WTC11 (cell line): ENCODE data around the gene IQSEC1. TPM values are rescaled to one million over a fixed set of nuclear protein-coding genes. Genes with fewer than 3 reads are reported as not detected.

Experiments
- ATAC-seq: fragments of 200-7000 bp; cut with Tn5 transposase; 2 replicates; pipeline ENCODE4 v1.10.0; 2021; ENCODE audit warnings: mild to moderate bottlenecking, moderate library complexity
- CTCF ChIA-PET: fragments of 300-600 bp; sonication (Branson Sonifier 250); formaldehyde crosslinking; loops from one replicate; lab custom pipeline; 2021; ENCODE audit warnings: antibody characterized with exemption; lab: Charles Lee
- POLR2A ChIA-PET: fragments of 350-600 bp; sonication (Branson Sonifier 250); formaldehyde crosslinking; loops from one replicate; lab custom pipeline; 2021; ENCODE audit warnings: antibody characterized with exemption; lab: Charles Lee
- DNase-seq: peaks from one replicate; pipeline ENCODE4 v3.0.0; 2021; ENCODE audit warnings: low spot score
- H3K27ac Mint-ChIP-seq: 2 replicates; pipeline ENCODE4 v1.8.0; 2021; ENCODE audit warnings: mixed read lengths
- H3K27me3 Mint-ChIP-seq: 2 replicates; pipeline ENCODE4 v1.8.0; 2021; ENCODE audit warnings: low read depth, mild to moderate bottlenecking, moderate library complexity, mixed read lengths
- H3K36me3 Mint-ChIP-seq: 2 replicates; pipeline ENCODE4 v1.8.0; 2021; ENCODE audit warnings: mixed read lengths
- H3K4me1 Mint-ChIP-seq: 2 replicates; pipeline ENCODE4 v1.8.0; 2022; ENCODE audit warnings: mixed read lengths
- H3K4me3 Mint-ChIP-seq: 2 replicates; pipeline ENCODE4 v1.8.0; 2021; ENCODE audit warnings: mild to moderate bottlenecking, moderate library complexity, mixed read lengths
- H3K9me3 Mint-ChIP-seq: 2 replicates; pipeline ENCODE4 v1.8.0; 2021; ENCODE audit warnings: mixed read lengths
- CREB1 ChIP-seq: sonication (generic); formaldehyde crosslinking; IDR thresholded peaks from 2 replicates; pipeline ENCODE4 v1.8.0; 2023; ENCODE audit warnings: mild to moderate bottlenecking, missing genetic modification reagents
- FOXJ3 ChIP-seq: sonication (generic); formaldehyde crosslinking; IDR thresholded peaks from 2 replicates; pipeline ENCODE4 v1.9.0; 2021; ENCODE audit warnings: missing genetic modification reagents, mild to moderate bottlenecking, borderline replicate concordance
- FOXK1 ChIP-seq: sonication (generic); formaldehyde crosslinking; IDR thresholded peaks from 2 replicates; pipeline ENCODE4 v1.8.0; 2022; ENCODE audit warnings: mild to moderate bottlenecking, moderate library complexity, missing genetic modification reagents
- FOXP1 ChIP-seq: sonication (generic); formaldehyde crosslinking; IDR thresholded peaks from 2 replicates; pipeline ENCODE4 v1.8.0; 2022; ENCODE audit warnings: missing genetic modification reagents, mild to moderate bottlenecking, moderate library complexity, borderline replicate concordance
- GABPB1 ChIP-seq: sonication (generic); formaldehyde crosslinking; IDR thresholded peaks from 2 replicates; pipeline ENCODE4 v1.8.1; 2023; ENCODE audit warnings: mild to moderate bottlenecking, missing genetic modification reagents
- IRF2 ChIP-seq: sonication (generic); formaldehyde crosslinking; IDR thresholded peaks from 2 replicates; pipeline ENCODE4 v1.8.0; 2022; ENCODE audit warnings: low read depth, missing genetic modification reagents, borderline replicate concordance
- JUN ChIP-seq: sonication (generic); formaldehyde crosslinking; IDR thresholded peaks from 2 replicates; pipeline ENCODE4 v1.8.0; 2023; ENCODE audit warnings: mild to moderate bottlenecking, missing genetic modification reagents
- KAT7 ChIP-seq: sonication (generic); formaldehyde crosslinking; IDR thresholded peaks from 2 replicates; pipeline ENCODE4 v1.8.1; 2023; ENCODE audit warnings: missing genetic modification reagents, mild to moderate bottlenecking, borderline replicate concordance
- MXD4 ChIP-seq: fragments of 250-450 bp; sonication (Bioruptor Pico); IDR thresholded peaks from 2 replicates; pipeline ENCODE4 v1.8.0; 2021; ENCODE audit warnings: mild to moderate bottlenecking, moderate library complexity, borderline replicate concordance
- NFE2L1 ChIP-seq: sonication (generic); formaldehyde crosslinking; IDR thresholded peaks from 2 replicates; pipeline ENCODE4 v1.8.1; 2023; ENCODE audit warnings: missing genetic modification reagents
- NFYB ChIP-seq: sonication (generic); formaldehyde crosslinking; conservative IDR thresholded peaks from 2 replicates; pipeline ENCODE4 v1.8.0; 2022; ENCODE audit warnings: low read depth, missing genetic modification reagents
- SP1 ChIP-seq: sonication (generic); formaldehyde crosslinking; conservative IDR thresholded peaks from 2 replicates; pipeline ENCODE4 v1.8.1; 2022; ENCODE audit warnings: missing genetic modification reagents
- ZNF138 ChIP-seq: sonication (generic); formaldehyde crosslinking; conservative IDR thresholded peaks from 2 replicates; pipeline ENCODE4 v1.8.1; 2022; ENCODE audit warnings: mild to moderate bottlenecking, moderate library complexity, missing genetic modification reagents
- ZNF671 ChIP-seq: fragments of 250-450 bp; sonication (Bioruptor Pico); IDR thresholded peaks from 2 replicates; pipeline ENCODE4 v1.8.0; 2021; ENCODE audit warnings: mild to moderate bottlenecking
- total RNA-seq: library from RNA; stranded (reverse); gene quantifications from 3 replicates; pipeline ENCODE4 v1.2.3, GENCODE V29; 2021
- TF ChIP-seq, protein P1 (sequence below): sonication (generic); formaldehyde crosslinking; conservative IDR thresholded peaks from 2 replicates; pipeline ENCODE4 v1.8.1; 2022; ENCODE audit warnings: mild to moderate bottlenecking, missing genetic modification reagents
- TF ChIP-seq, protein P2 (sequence below): sonication (generic); formaldehyde crosslinking; IDR thresholded peaks from 2 replicates; pipeline ENCODE4 v1.8.1; 2023; ENCODE audit warnings: mild to moderate bottlenecking, moderate library complexity, missing genetic modification reagents
- TF ChIP-seq, protein P3 (sequence below): fragments of 250-450 bp; sonication (Bioruptor Pico); conservative IDR thresholded peaks from 2 replicates; pipeline ENCODE4 v1.9.0; 2021; ENCODE audit warnings: mild to moderate bottlenecking
- TF ChIP-seq, protein P4 (sequence below): sonication (generic); formaldehyde crosslinking; IDR thresholded peaks from 2 replicates; pipeline ENCODE4 v1.8.0; 2022; ENCODE audit warnings: mild to moderate bottlenecking, missing genetic modification reagents
- TF ChIP-seq, protein P5 (sequence below): fragments of 250-450 bp; sonication (Bioruptor Pico); IDR thresholded peaks from 2 replicates; pipeline ENCODE4 v1.9.0; 2021; ENCODE audit warnings: moderate library complexity, mild to moderate bottlenecking, inconsistent platforms, borderline replicate concordance

IQSEC1 gene
- total RNA-seq, 1 experiment from 2014 or later = 35.0 TPM

DNA sequence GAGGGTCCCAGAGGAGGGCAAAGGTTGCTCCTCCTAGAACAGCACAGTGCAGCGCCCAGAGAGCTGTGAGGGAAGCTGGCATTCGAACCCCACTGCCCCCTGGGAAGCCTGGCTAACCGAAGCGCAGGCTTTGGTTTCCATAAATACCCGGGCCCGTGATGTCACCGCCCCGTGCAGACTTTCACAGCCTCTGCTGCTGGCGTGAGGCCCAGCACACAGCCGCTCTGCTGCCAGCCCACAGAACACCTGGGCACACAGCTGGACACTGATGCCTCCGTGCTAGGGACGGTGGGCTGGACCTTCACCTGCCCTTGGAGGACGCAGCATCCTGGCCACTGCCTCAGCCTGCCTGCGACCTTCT is 1.0 kb downstream of the IQSEC1 start:
- peaks cover 33% of the 10 kb centered on the region for H3K27me3 Mint-ChIP-seq
- CTCF ChIA-PET = interaction anchor here (1.3 kb wide), 1 partner anchor 20 kb away, joined by 6 read pairs; no protein-coding TSS in a partner anchor
- TF ChIP-seq FOXJ3 (CRISPR knock-in tag) = no peak
- no peak for TF ChIP-seq JUN
- no peak for TF ChIP-seq FOXK1
- TF ChIP-seq FOXP1 (CRISPR knock-in tag) = no peak
- TF ChIP-seq IRF2 = no peak
- TF ChIP-seq ZNF138 (CRISPR knock-in tag) = no peak
- TF ChIP-seq, protein P1, sequence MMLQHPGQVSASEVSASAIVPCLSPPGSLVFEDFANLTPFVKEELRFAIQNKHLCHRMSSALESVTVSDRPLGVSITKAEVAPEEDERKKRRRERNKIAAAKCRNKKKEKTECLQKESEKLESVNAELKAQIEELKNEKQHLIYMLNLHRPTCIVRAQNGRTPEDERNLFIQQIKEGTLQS (CRISPR knock-in tag) = no peak
- TF ChIP-seq KAT7 = no peak
- no peak for TF ChIP-seq NFYB (CRISPR knock-in tag)
- no peak for TF ChIP-seq MXD4
- TF ChIP-seq, protein P2, sequence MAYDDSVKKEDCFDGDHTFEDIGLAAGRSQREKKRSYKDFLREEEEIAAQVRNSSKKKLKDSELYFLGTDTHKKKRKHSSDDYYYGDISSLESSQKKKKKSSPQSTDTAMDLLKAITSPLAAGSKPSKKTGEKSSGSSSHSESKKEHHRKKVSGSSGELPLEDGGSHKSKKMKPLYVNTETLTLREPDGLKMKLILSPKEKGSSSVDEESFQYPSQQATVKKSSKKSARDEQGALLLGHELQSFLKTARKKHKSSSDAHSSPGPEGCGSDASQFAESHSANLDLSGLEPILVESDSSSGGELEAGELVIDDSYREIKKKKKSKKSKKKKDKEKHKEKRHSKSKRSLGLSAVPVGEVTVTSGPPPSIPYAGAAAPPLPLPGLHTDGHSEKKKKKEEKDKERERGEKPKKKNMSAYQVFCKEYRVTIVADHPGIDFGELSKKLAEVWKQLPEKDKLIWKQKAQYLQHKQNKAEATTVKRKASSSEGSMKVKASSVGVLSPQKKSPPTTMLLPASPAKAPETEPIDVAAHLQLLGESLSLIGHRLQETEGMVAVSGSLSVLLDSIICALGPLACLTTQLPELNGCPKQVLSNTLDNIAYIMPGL (CRISPR knock-in tag) = no peak
- TF ChIP-seq CREB1 (CRISPR knock-in tag) = no peak
- no peak for TF ChIP-seq GABPB1 (CRISPR knock-in tag)
- no peaks in the 10 kb centered on the region for H3K36me3 Mint-ChIP-seq
- peaks cover 9% of the 10 kb centered on the region; the same call in 1 of the 2 replicates for H3K4me1 Mint-ChIP-seq
- DNase-seq (no peak), ATAC-seq (no peak)
- H3K27ac Mint-ChIP-seq = no peak overlapping the region
- POLR2A ChIA-PET = no interaction called here
- H3K4me3 Mint-ChIP-seq = 0 out of 2 replicates have a peak overlapping the region, but pooled peaks have one; percentile 70
- no peaks in the 10 kb centered on the region for H3K9me3 Mint-ChIP-seq

DNA sequence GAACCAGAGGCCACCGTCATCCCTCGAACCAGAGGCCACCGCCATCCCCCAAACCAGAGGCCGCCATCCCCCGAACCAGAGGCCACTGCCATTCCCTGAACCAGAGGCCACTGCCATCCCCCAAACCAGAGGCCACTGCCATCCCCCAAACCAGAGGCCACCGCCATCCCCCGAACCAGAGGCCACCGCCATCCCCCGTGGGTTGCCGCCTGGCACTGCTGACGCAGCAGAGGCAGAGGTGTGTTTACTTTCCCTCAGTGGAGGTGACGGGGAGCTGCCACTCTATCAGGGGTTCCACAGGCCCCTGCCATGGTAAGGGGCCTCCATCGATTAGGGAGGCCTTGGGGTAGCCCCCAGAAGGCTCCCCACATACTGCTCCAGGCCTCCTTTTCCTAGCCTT is 1.5 kb downstream of the IQSEC1 start:
- ATAC-seq (no peak), DNase-seq (no peak)
- H3K4me1 Mint-ChIP-seq = peaks cover 9% of the 10 kb centered on the region; the same call in 1 of the 2 replicates
- H3K4me3 Mint-ChIP-seq = no peak overlapping the region
- POLR2A ChIA-PET = interaction anchor here (0.5 kb wide), 1 partner anchor 340 kb away, joined by 3 read pairs; no protein-coding TSS in a partner anchor
- CTCF ChIA-PET = interaction anchor here (1.3 kb wide), 1 partner anchor 20 kb away, joined by 6 read pairs; no protein-coding TSS in a partner anchor
- no peaks in the 10 kb centered on the region for H3K9me3 Mint-ChIP-seq
- peaks cover 33% of the 10 kb centered on the region for H3K27me3 Mint-ChIP-seq
- TF ChIP-seq, protein P3, sequence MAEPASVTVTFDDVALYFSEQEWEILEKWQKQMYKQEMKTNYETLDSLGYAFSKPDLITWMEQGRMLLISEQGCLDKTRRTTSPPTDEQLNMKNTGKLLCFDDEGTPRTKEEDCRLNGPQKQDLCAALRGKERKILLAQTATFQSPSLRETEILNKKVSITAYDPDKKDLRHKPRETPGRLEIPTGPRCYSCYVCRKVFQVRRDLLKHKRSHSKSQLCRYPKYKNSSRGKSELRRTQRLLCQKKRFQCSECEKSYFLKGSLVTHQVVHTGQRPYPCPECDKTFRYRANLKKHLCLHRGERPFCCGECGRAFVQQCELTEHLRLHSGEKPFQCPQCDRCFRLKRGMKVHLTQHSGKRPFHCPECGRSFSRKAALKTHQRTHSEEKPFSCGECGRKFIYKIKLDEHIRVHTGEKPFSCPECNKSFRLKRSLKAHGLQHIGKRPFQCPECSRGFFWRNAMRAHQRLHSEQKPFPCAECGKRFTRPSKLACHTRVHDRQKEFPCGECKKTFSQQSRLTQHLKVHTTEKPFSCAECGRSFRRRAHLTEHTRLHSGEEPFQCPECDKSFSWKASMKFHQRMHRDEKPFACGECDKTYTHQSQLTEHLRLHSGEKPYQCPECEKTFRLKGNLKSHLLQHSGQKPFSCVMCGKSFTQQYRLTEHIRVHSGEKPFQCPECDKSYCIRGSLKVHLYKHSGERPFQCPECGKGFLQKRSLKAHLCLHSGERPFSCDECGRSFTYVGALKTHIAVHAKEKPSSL = no peak
- TF ChIP-seq ZNF671 (CRISPR knock-in tag) (no peak), SP1 (CRISPR knock-in tag) (no peak), FOXJ3 (CRISPR knock-in tag) (no peak), NFE2L1 (no peak)
- TF ChIP-seq, protein P4, sequence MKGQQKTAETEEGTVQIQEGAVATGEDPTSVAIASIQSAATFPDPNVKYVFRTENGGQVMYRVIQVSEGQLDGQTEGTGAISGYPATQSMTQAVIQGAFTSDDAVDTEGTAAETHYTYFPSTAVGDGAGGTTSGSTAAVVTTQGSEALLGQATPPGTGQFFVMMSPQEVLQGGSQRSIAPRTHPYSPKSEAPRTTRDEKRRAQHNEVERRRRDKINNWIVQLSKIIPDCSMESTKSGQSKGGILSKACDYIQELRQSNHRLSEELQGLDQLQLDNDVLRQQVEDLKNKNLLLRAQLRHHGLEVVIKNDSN (CRISPR knock-in tag) = no peak
- TF ChIP-seq, protein P5, sequence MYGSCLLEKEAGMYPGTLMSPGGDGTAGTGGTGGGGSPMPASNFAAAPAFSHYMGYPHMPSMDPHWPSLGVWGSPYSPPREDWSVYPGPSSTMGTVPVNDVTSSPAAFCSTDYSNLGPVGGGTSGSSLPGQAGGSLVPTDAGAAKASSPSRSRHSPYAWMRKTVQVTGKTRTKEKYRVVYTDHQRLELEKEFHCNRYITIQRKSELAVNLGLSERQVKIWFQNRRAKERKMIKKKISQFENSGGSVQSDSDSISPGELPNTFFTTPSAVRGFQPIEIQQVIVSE (CRISPR knock-in tag) = no peak
- H3K27ac Mint-ChIP-seq = no peak overlapping the region
- H3K36me3 Mint-ChIP-seq = no peaks in the 10 kb centered on the region
